PC-3 (cell line): ENCODE data around the gene CDC34. TPM values are rescaled to one million over a fixed set of nuclear protein-coding genes. Genes with fewer than 3 reads are reported as not detected.

Experiments used
- ATAC-seq: fragments of 200-7000 bp; cut with Tn5 transposase; 2 replicates; pipeline ENCODE4 v1.9.1; 2020; ENCODE audit warnings: mild to moderate bottlenecking, moderate library complexity
- BruUV-seq: library from RNA; stranded (reverse); fragments of 400-500 nt; replicated peaks from 2 replicates; lab custom pipeline; 2021; lab: Mats Ljungman, UMichigan
- CTCF ChIA-PET: fragments of 300-600 bp; sonication (Branson Sonifier 250); formaldehyde crosslinking; loops from one replicate; lab custom pipeline; 2022; ENCODE audit warnings: antibody characterized with exemption; lab: Charles Lee
- POLR2A ChIA-PET: fragments of 300-600 bp; sonication (Branson Sonifier 250); formaldehyde crosslinking; loops from one replicate; lab custom pipeline; 2022; ENCODE audit warnings: antibody characterized with exemption; ENCODE audit not compliant: unreplicated experiment; lab: Charles Lee
- DNase-seq: peaks from one replicate; pipeline ENCODE4 v3.0.0-alpha.2; 2015
- H2AFZ ChIP-seq: fragments of 300-600 bp; sonication (generic); 2 replicates; pipeline ENCODE4 v1.6.0; 2016; ENCODE audit warnings: antibody characterized with exemption, low read length
- H3F3A ChIP-seq: fragments of 300-600 bp; sonication (generic); one replicate; pipeline ENCODE4 v1.6.0; 2017; ENCODE audit warnings: antibody characterized with exemption, low read length, control low read depth, mild to moderate bottlenecking; ENCODE audit not compliant: unreplicated experiment
- H3K27ac ChIP-seq: fragments of 300-600 bp; sonication (generic); 2 replicates; pipeline ENCODE4 v1.5.1; 2016; ENCODE audit warnings: mild to moderate bottlenecking, low read length
- H3K27me3 ChIP-seq: fragments of 300-600 bp; sonication (generic); 2 replicates; pipeline ENCODE4 v1.6.1; 2016; ENCODE audit warnings: low read length, mixed read lengths
- H3K36me3 ChIP-seq: fragments of 300-600 bp; sonication (generic); 2 replicates; pipeline ENCODE4 v1.6.1; 2016; ENCODE audit warnings: low read depth, mixed run types, low read length, mixed read lengths
- H3K4me1 ChIP-seq: fragments of 300-600 bp; sonication (generic); 2 replicates; pipeline ENCODE4 v1.5.1; 2016; ENCODE audit warnings: low read length; ENCODE audit not compliant: insufficient read depth
- H3K4me2 ChIP-seq: fragments of 300-600 bp; sonication (generic); 2 replicates; pipeline ENCODE4 v1.6.0; 2016; ENCODE audit warnings: low read length
- H3K4me3 ChIP-seq: fragments of 300-600 bp; sonication (generic); 2 replicates; pipeline ENCODE4 v1.5.1; 2016; ENCODE audit warnings: mild to moderate bottlenecking, low read length, mixed read lengths
- H3K79me2 ChIP-seq: fragments of 300-600 bp; sonication (generic); 2 replicates; pipeline ENCODE4 v1.6.1; 2017; ENCODE audit warnings: low read length, mixed read lengths
- H3K9ac ChIP-seq: fragments of 300-600 bp; sonication (generic); 2 replicates; pipeline ENCODE4 v1.6.0; 2016; ENCODE audit warnings: mild to moderate bottlenecking, low read length
- H3K9me2 ChIP-seq: fragments of 300-600 bp; sonication (generic); replicated peaks from 2 replicates; pipeline ENCODE4 v1.6.1; 2016; ENCODE audit warnings: mixed run types, low read length, mixed read lengths
- H3K9me3 ChIP-seq: fragments of 300-600 bp; sonication (generic); 2 replicates; pipeline ENCODE4 v1.6.1; 2016; ENCODE audit warnings: low read length, mixed read lengths
- H4K20me1 ChIP-seq: fragments of 300-600 bp; sonication (generic); 2 replicates; pipeline ENCODE4 v1.6.1; 2016; ENCODE audit warnings: low read length, mixed read lengths
- CTCF ChIP-seq: fragments of 300-600 bp; sonication (generic); conservative IDR thresholded peaks from 2 replicates; pipeline ENCODE4 v1.5.1; 2017; ENCODE audit warnings: antibody characterized with exemption, low read depth, mild to moderate bottlenecking, low read length
- EZH2 ChIP-seq: fragments of 300-600 bp; sonication (generic); IDR thresholded peaks from one replicate; pipeline ENCODE4 v1.6.1; 2017; ENCODE audit warnings: antibody characterized with exemption, mild to moderate bottlenecking, low read length; ENCODE audit not compliant: unreplicated experiment
- EZH2phosphoT487 ChIP-seq: fragments of 300-600 bp; sonication (generic); IDR thresholded peaks from 2 replicates; pipeline ENCODE4 v1.6.1; 2018; ENCODE audit warnings: mild to moderate bottlenecking, antibody characterized with exemption, low read length, borderline replicate concordance
- intact Hi-C: fragments of 100-400 bp; cut with micrococcal nuclease; formaldehyde crosslinking; loops from 2 replicates; pipeline ENCODE4 v1.9.0; 2023
- total RNA-seq: library from RNA; depleted of rRNA; stranded (reverse); fragments of >200 nt; gene quantifications from 2 replicates; pipeline ENCODE4 v1.2.3, GENCODE V29; 2014

Gene CDC34
- total RNA-seq, 1 experiment from 2014 or later = 119 TPM

- Histone ChIP-seq H3K27ac (no peak overlapping the region), H3K36me3 (no peaks in the 10 kb centered on the region; the same call in 1 of the 2 replicates), H3K9me3 (no peaks in the 10 kb centered on the region), H3F3A (no peaks in the 10 kb centered on the region), H3K4me2 (no peak overlapping the region), H3K27me3 (no peaks in the 10 kb centered on the region), H2AFZ (no peak overlapping the region), H3K4me1 (peaks cover 8% of the 10 kb centered on the region; the same call in 1 of the 2 replicates), H3K9me2 (no peaks in the 10 kb centered on the region), H3K79me2 (peaks cover 11% of the 10 kb centered on the region), H3K4me3 (no peak overlapping the region), H3K9ac (no peak overlapping the region), H4K20me1 (no peaks in the 10 kb centered on the region)
- no peak for DNase-seq
- CTCF ChIA-PET = interaction anchor here (0.5 kb wide), 1 partner anchor 592 kb away, joined by 15 read pairs; no protein-coding TSS in a partner anchor
- BruUV-seq = no TSS peak
- no peak for ATAC-seq
- POLR2A ChIA-PET = no interaction called here
- intact Hi-C loops = no loop called here
- TF ChIP-seq EZH2 (no peak), CTCF (no peak)
Measured at GRCh38 chr19:511101-511851, 20.3 kb upstream of the CDC34 start.

- Histone ChIP-seq H3K9me2 (no peaks in the 10 kb centered on the region), H3K27ac (no peak overlapping the region), H3K27me3 (no peaks in the 10 kb centered on the region), H4K20me1 (no peaks in the 10 kb centered on the region), H3K4me1 (0 out of 2 replicates have a peak, but pooled peaks cover 5% of the 10 kb centered on the region), H3K9me3 (no peaks in the 10 kb centered on the region), H2AFZ (no peak overlapping the region), H3K79me2 (peaks cover 11% of the 10 kb centered on the region), H3K9ac (no peak overlapping the region), H3K4me2 (no peak overlapping the region), H3F3A (no peaks in the 10 kb centered on the region), H3K36me3 (no peaks in the 10 kb centered on the region; the same call in 1 of the 2 replicates), H3K4me3 (no peak overlapping the region)
- intact Hi-C loops = no loop called here
- CTCF ChIA-PET = no interaction called here
- POLR2A ChIA-PET = no interaction called here
- DNase-seq (no peak), ATAC-seq (no peak)
- no peak for TF ChIP-seq CTCF
- no peak for TF ChIP-seq EZH2
- TF ChIP-seq EZH2phosphoT487 = no peak
- no TSS peak for BruUV-seq
Measured at GRCh38 chr19:512547-513365, 18.8 kb upstream of the CDC34 start.
